ES-I3 (cell line): ENCODE results near the gene TMEM145.
"Not testable (repeated sequence)": the region's sequence is repeated elsewhere in the genome, so short reads cannot be mapped to it uniquely, and the experiment has no call there.

Experiments used
- H3K36me3 ChIP-seq: 2 replicates; pipeline ENCODE4 v1.6.1; 2013; ENCODE audit warnings: mild to moderate bottlenecking, low read length, control low read depth, moderate library complexity; ENCODE audit not compliant: insufficient read depth
- H3K4me1 ChIP-seq: 2 replicates; pipeline ENCODE4 v1.6.1; 2013; ENCODE audit warnings: mild to moderate bottlenecking, control low read depth, low read length; ENCODE audit not compliant: insufficient read depth
- H3K9ac ChIP-seq: 2 replicates; pipeline ENCODE4 v1.6.1; 2013; ENCODE audit warnings: low read depth, mild to moderate bottlenecking, low read length, moderate library complexity
- H3K9me3 ChIP-seq: 2 replicates; pipeline ENCODE4 v1.6.1; 2013; ENCODE audit warnings: mild to moderate bottlenecking, low read length, moderate library complexity; ENCODE audit not compliant: control insufficient read depth, insufficient read depth

The TMEM145 gene

GRCh38 chr19:42313096-42313839 is at the start of gene TMEM145:
TMEM145 (plus strand) TSS chr19:42313309; CDS start chr19:42313377, 68 bp downstream.
- peak within 1 kb of the TSS; percentile 88 for H3K9ac ChIP-seq
- no peaks in the 10 kb centered on the region for H3K9me3 ChIP-seq
- no peaks in the 10 kb centered on the region for H3K36me3 ChIP-seq
- no peaks in the 10 kb centered on the region for H3K4me1 ChIP-seq

- not testable (repeated sequence) for H3K9ac ChIP-seq, H3K9me3 ChIP-seq, H3K36me3 ChIP-seq
- peaks cover 15% of the 10 kb centered on the region for H3K4me1 ChIP-seq
Observed at GRCh38 chr19:42266105-42266504, 47.0 kb upstream of the TMEM145 start.

- H3K36me3 ChIP-seq, H3K9ac ChIP-seq, H3K9me3 ChIP-seq: not testable (repeated sequence)
- peaks cover 19% of the 10 kb centered on the region for H3K4me1 ChIP-seq
Observed at GRCh38 chr19:42266928-42267603, 46.0 kb upstream of the TMEM145 start.

GRCh38 chr19:42267644-42268141 is 45.4 kb upstream of the TMEM145 start:
- H3K4me1 ChIP-seq = peaks cover 19% of the 10 kb centered on the region
- no peaks in the 10 kb centered on the region for H3K9me3 ChIP-seq
- no peaks in the 10 kb centered on the region for H3K36me3 ChIP-seq
- peak overlapping the region; percentile 92 for H3K9ac ChIP-seq

- no peaks in the 10 kb centered on the region for H3K9me3 ChIP-seq
- H3K36me3 ChIP-seq = no peaks in the 10 kb centered on the region
- H3K9ac ChIP-seq = peak overlapping the region; percentile 92
- peaks cover 19% of the 10 kb centered on the region for H3K4me1 ChIP-seq
Observed at GRCh38 chr19:42268142-42268703, 44.9 kb upstream of the TMEM145 start.

- Histone ChIP-seq H3K9me3 (no peaks in the 10 kb centered on the region), H3K4me1 (peaks cover 19% of the 10 kb centered on the region), H3K9ac (peak within 1 kb of the TSS; percentile 92), H3K36me3 (no peaks in the 10 kb centered on the region)
Observed at GRCh38 chr19:42268704-42269477, 44.2 kb upstream of the TMEM145 start, which contains the start of gene CIC. CIC (plus strand) TSS chr19:42269252; CDS start chr19:42271784, 2,532 bp downstream.

GRCh38 chr19:42269478-42270345 is 43.4 kb upstream of the TMEM145 start:
- Histone ChIP-seq H3K36me3 (no peaks in the 10 kb centered on the region), H3K4me1 (peaks cover 19% of the 10 kb centered on the region), H3K9ac (peak overlapping the region; percentile 64), H3K9me3 (no peaks in the 10 kb centered on the region)

GRCh38 chr19:42270346-42271044 is 42.6 kb upstream of the TMEM145 start:
- peaks cover 19% of the 10 kb centered on the region for H3K4me1 ChIP-seq
- H3K9me3 ChIP-seq = no peaks in the 10 kb centered on the region
- peak overlapping the region; percentile 64 for H3K9ac ChIP-seq
- no peaks in the 10 kb centered on the region for H3K36me3 ChIP-seq

GRCh38 chr19:42271045-42271419 is 42.1 kb upstream of the TMEM145 start:
- Histone ChIP-seq H3K4me1 (peaks cover 19% of the 10 kb centered on the region), H3K9me3 (no peaks in the 10 kb centered on the region), H3K9ac (peak overlapping the region; percentile 5; the same call in 1 of the 2 replicates), H3K36me3 (no peaks in the 10 kb centered on the region)

GRCh38 chr19:42271861-42272534 is 41.1 kb upstream of the TMEM145 start:
- Histone ChIP-seq H3K36me3 (no peaks in the 10 kb centered on the region), H3K9me3 (no peaks in the 10 kb centered on the region), H3K4me1 (peaks cover 19% of the 10 kb centered on the region), H3K9ac (no peak overlapping the region)

GRCh38 chr19:42272535-42272897 is 40.6 kb upstream of the TMEM145 start:
- Histone ChIP-seq H3K9me3 (no peaks in the 10 kb centered on the region), H3K9ac (no peak overlapping the region), H3K36me3 (no peaks in the 10 kb centered on the region), H3K4me1 (peaks cover 19% of the 10 kb centered on the region)

- Histone ChIP-seq H3K4me1 (peaks cover 23% of the 10 kb centered on the region), H3K9ac (no peak overlapping the region), H3K9me3 (no peaks in the 10 kb centered on the region), H3K36me3 (no peaks in the 10 kb centered on the region; the same call in 1 of the 2 replicates)
Observed at GRCh38 chr19:42272989-42273406, 40.1 kb upstream of the TMEM145 start.
